ENCODE measurements around the gene SPDYA. TPM values are rescaled to one million over a fixed set of nuclear protein-coding genes. Genes with fewer than 3 reads are reported as not detected.

Gene SPDYA
- total and polyA plus RNA-seq, 2 of the 13 experiments (the other 11 are each of a cell fraction or from before 2014, with no cell fraction given): 0.32 to 0.75 TPM

GRCh38 chr2:28894470-28895188 is 84.0 kb downstream of the SPDYA start, which contains the start of gene WDR43 (continued):
- TF ChIP-seq ZNF142 (CRISPR knock-in tag; IDR thresholded peaks at IDR 0.05) (peak; percentile 88), ZNF552 (CRISPR knock-in tag; IDR thresholded peaks at IDR 0.05; ENCODE audit: borderline replicate concordance) (no peak; the same call in 1 of the 2 replicates), KDM3A (CRISPR knock-in tag; IDR thresholded peaks at IDR 0.05; ENCODE audit: low read depth) (peak; percentile 82), GABPA (IDR thresholded peaks at IDR 0.05; ENCODE audit: low read depth, low read length) (peak; percentile 74), GABPA (CRISPR knock-in tag; IDR thresholded peaks at IDR 0.05; ENCODE audit: low read depth) (peak; percentile 89), ZNF589 (CRISPR knock-in tag; conservative IDR thresholded peaks at IDR 0.05) (peak; percentile 69; the same call in 1 of the 2 replicates), ZNF720 (CRISPR knock-in tag; IDR thresholded peaks at IDR 0.05) (peak; percentile 81; the same call in 1 of the 2 replicates), KDM4B (CRISPR knock-in tag; IDR thresholded peaks at IDR 0.05) (peak; percentile 91; the same call in 1 of the 2 replicates), GRHL1 (CRISPR knock-in tag; conservative IDR thresholded peaks at IDR 0.05) (no peak), ZBTB49 (CRISPR knock-in tag; IDR thresholded peaks at IDR 0.05; ENCODE audit: borderline replicate concordance) (peak; percentile 81; the same call in 1 of the 2 replicates), NCOA1 (CRISPR knock-in tag; IDR thresholded peaks at IDR 0.05) (no peak), ZKSCAN1 (IDR thresholded peaks at IDR 0.05; ENCODE audit: low read length) (no peak), ZBTB39 (CRISPR knock-in tag; IDR thresholded peaks at IDR 0.05) (no peak; the same call in 1 of the 2 replicates)
- TF ChIP-seq, protein P1, sequence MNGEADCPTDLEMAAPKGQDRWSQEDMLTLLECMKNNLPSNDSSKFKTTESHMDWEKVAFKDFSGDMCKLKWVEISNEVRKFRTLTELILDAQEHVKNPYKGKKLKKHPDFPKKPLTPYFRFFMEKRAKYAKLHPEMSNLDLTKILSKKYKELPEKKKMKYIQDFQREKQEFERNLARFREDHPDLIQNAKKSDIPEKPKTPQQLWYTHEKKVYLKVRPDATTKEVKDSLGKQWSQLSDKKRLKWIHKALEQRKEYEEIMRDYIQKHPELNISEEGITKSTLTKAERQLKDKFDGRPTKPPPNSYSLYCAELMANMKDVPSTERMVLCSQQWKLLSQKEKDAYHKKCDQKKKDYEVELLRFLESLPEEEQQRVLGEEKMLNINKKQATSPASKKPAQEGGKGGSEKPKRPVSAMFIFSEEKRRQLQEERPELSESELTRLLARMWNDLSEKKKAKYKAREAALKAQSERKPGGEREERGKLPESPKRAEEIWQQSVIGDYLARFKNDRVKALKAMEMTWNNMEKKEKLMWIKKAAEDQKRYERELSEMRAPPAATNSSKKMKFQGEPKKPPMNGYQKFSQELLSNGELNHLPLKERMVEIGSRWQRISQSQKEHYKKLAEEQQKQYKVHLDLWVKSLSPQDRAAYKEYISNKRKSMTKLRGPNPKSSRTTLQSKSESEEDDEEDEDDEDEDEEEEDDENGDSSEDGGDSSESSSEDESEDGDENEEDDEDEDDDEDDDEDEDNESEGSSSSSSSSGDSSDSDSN (CRISPR knock-in tag; IDR thresholded peaks at IDR 0.05): peak; percentile 83

Measured in HepG2 (cell line).